ENCODE data around the gene DAB2IP. TPM values are rescaled to one million over a fixed set of nuclear protein-coding genes. Genes with fewer than 3 reads are reported as not detected.

Gene DAB2IP
- total RNA-seq, 1 donor from 2014 or later: 41.7 TPM

DNA sequence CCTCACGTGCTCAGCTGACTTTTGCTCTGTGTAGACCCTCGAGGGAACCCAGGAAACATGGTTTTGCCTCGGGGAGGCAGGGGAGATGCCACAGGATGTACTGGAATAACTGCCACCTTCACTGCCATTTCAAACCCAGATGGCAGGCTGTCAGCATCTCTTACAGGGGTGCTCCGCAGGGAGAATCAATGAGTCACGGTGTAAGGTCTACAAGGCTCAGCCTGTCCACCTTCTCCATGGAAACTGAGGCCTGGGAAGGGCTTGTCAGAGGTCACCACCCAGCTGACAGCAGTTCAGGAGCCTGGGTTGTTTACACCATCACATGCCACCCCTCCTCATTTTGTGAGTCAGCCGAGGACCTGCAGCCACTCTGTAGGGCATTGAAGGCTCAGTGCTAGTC, 30.8 kb downstream of the DAB2IP start:
- Mint-ChIP-seq H3K4me1 (ENCODE audit: low read depth, unreplicated experiment) (peaks cover 5% of the 10 kb centered on the region), H3K9me3 (ENCODE audit: unreplicated experiment) (no peaks in the 10 kb centered on the region), H3K27ac (ENCODE audit: unreplicated experiment) (no peak overlapping the region), H3K36me3 (ENCODE audit: low read depth, unreplicated experiment) (peaks cover 26% of the 10 kb centered on the region), H3K4me3 (ENCODE audit: unreplicated experiment) (no peak overlapping the region), H3K27me3 (ENCODE audit: low read depth, unreplicated experiment) (peaks cover 9% of the 10 kb centered on the region)
- Histone ChIP-seq H4K20me1 (ENCODE audit: insufficient read depth, low read length) (peaks cover 12% of the 10 kb centered on the region), H3K4me3 (ENCODE audit: insufficient read depth, low read depth, low read length) (no peak overlapping the region), H3K4me1 (ENCODE audit: insufficient read depth, low read length) (peaks cover 3% of the 10 kb centered on the region), H3K9me3 (ENCODE audit: insufficient read depth, low read depth, low read length) (no peaks in the 10 kb centered on the region), H3K36me3 (ENCODE audit: insufficient read depth, low read length) (no peaks in the 10 kb centered on the region), H3K27ac (ENCODE audit: low read depth, low read length) (no peak overlapping the region), H2AFZ (ENCODE audit: low read depth, low read length) (no peak overlapping the region), H3K27me3 (ENCODE audit: insufficient read depth, low read length) (no peaks in the 10 kb centered on the region), H3K9ac (ENCODE audit: low read length) (no peak overlapping the region), H3K79me2 (ENCODE audit: insufficient read depth, low read length) (no peaks in the 10 kb centered on the region), H3K4me2 (ENCODE audit: low read length) (no peak overlapping the region)
- FAIRE-seq (no peak), DNase-seq (ENCODE audit: low read depth) (no peak)
- TF ChIP-seq CTCF (IDR thresholded peaks at IDR 0.05; ENCODE audit: insufficient read depth, low read depth, low read length): no peak
- TF ChIP-seq EZH2 (IDR thresholded peaks at IDR 0.05; ENCODE audit: insufficient read depth, low read length): no peak

- no peak overlapping the region for H3K27ac Mint-ChIP-seq (ENCODE audit: unreplicated experiment)
- TF ChIP-seq EZH2 (IDR thresholded peaks at IDR 0.05; ENCODE audit: insufficient read depth, low read length) (no peak), CTCF (IDR thresholded peaks at IDR 0.05; ENCODE audit: insufficient read depth, low read depth, low read length) (no peak)
These were observed 31.6 kb downstream of the DAB2IP start for GRCh38 chr9:121682926-121683515.

GRCh38 chr9:121683652-121684051, 32.2 kb downstream of the DAB2IP start:
- no peak overlapping the region for H3K4me2 ChIP-seq (ENCODE audit: low read length)
- H3K9ac ChIP-seq (ENCODE audit: low read length): no peak overlapping the region
- no peaks in the 10 kb centered on the region for H3K27me3 ChIP-seq (ENCODE audit: insufficient read depth, low read length)
- no peak overlapping the region for H2AFZ ChIP-seq (ENCODE audit: low read depth, low read length)
- no peaks in the 10 kb centered on the region for H3K79me2 ChIP-seq (ENCODE audit: insufficient read depth, low read length)
- Mint-ChIP-seq H3K4me3 (ENCODE audit: unreplicated experiment) (no peak overlapping the region), H3K9me3 (ENCODE audit: unreplicated experiment) (no peaks in the 10 kb centered on the region), H3K27me3 (ENCODE audit: low read depth, unreplicated experiment) (peaks cover 10% of the 10 kb centered on the region), H3K27ac (ENCODE audit: unreplicated experiment) (no peak overlapping the region), H3K4me1 (ENCODE audit: low read depth, unreplicated experiment) (peaks cover 5% of the 10 kb centered on the region), H3K36me3 (ENCODE audit: low read depth, unreplicated experiment) (peaks cover 28% of the 10 kb centered on the region)
- TF ChIP-seq CTCF (IDR thresholded peaks at IDR 0.05; ENCODE audit: insufficient read depth, low read depth, low read length) (no peak), EZH2 (IDR thresholded peaks at IDR 0.05; ENCODE audit: insufficient read depth, low read length) (no peak)
- FAIRE-seq (no peak), DNase-seq (ENCODE audit: low read depth) (no peak)
- H3K4me3 ChIP-seq (ENCODE audit: insufficient read depth, low read depth, low read length): no peak overlapping the region
- H3K36me3 ChIP-seq (ENCODE audit: insufficient read depth, low read length): no peaks in the 10 kb centered on the region
- H3K9me3 ChIP-seq (ENCODE audit: insufficient read depth, low read depth, low read length): no peaks in the 10 kb centered on the region
- peaks cover 15% of the 10 kb centered on the region for H4K20me1 ChIP-seq (ENCODE audit: insufficient read depth, low read length)
- H3K27ac ChIP-seq (ENCODE audit: low read depth, low read length): no peak overlapping the region
- H3K4me1 ChIP-seq (ENCODE audit: insufficient read depth, low read length): peaks cover 3% of the 10 kb centered on the region

More at GRCh38 chr9:121682926-121683515, 31.6 kb downstream of the DAB2IP start:
- Mint-ChIP-seq H3K9me3 (ENCODE audit: unreplicated experiment) (no peaks in the 10 kb centered on the region), H3K27me3 (ENCODE audit: low read depth, unreplicated experiment) (peaks cover 10% of the 10 kb centered on the region), H3K4me3 (ENCODE audit: unreplicated experiment) (no peak overlapping the region), H3K4me1 (ENCODE audit: low read depth, unreplicated experiment) (peaks cover 5% of the 10 kb centered on the region), H3K36me3 (ENCODE audit: low read depth, unreplicated experiment) (peaks cover 26% of the 10 kb centered on the region)
- peaks cover 3% of the 10 kb centered on the region for H3K4me1 ChIP-seq (ENCODE audit: insufficient read depth, low read length)
- H3K27ac ChIP-seq (ENCODE audit: low read depth, low read length): no peak overlapping the region
- no peaks in the 10 kb centered on the region for H3K36me3 ChIP-seq (ENCODE audit: insufficient read depth, low read length)
- no peaks in the 10 kb centered on the region for H3K9me3 ChIP-seq (ENCODE audit: insufficient read depth, low read depth, low read length)
- no peaks in the 10 kb centered on the region for H3K27me3 ChIP-seq (ENCODE audit: insufficient read depth, low read length)
- no peak for DNase-seq (ENCODE audit: low read depth)
- no peaks in the 10 kb centered on the region for H3K79me2 ChIP-seq (ENCODE audit: insufficient read depth, low read length)
- H3K4me2 ChIP-seq (ENCODE audit: low read length): no peak overlapping the region
- H2AFZ ChIP-seq (ENCODE audit: low read depth, low read length): no peak overlapping the region
- no peak overlapping the region for H3K4me3 ChIP-seq (ENCODE audit: insufficient read depth, low read depth, low read length)
- no peak for FAIRE-seq
- H3K9ac ChIP-seq (ENCODE audit: low read length): no peak overlapping the region
- H4K20me1 ChIP-seq (ENCODE audit: insufficient read depth, low read length): peaks cover 15% of the 10 kb centered on the region
